GM19438 (cell line): ENCODE data around the gene LOXHD1.

Source experiments
- ATAC-seq: cut with Tn5 transposase; IDR thresholded peaks from one replicate; pipeline ENCODE4 v1.9.1; 2021; ENCODE audit warnings: low read depth; ENCODE audit not compliant: unreplicated experiment

The LOXHD1 gene

DNA sequence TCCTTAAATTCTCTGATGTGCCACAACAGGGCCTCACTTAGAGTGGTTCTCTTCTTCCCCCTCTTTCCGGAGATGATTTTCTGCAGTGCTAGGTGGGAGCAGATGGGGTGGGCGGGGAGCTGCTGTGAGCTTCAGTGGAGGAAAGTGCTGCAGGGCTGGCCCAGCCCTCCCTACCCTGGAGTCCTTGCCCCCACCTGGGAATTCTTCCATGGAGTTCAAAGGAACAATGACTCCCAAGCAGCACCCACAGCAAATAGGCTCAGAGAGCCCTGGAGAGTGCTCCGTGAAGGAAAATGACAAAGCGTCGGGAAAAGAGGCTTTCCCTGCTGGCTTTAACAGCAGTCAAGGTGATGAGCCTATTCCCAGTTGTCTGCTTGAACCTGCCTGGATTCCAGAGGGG is 28.8 kb downstream of the LOXHD1 start:
- ATAC-seq: no peak

DNA sequence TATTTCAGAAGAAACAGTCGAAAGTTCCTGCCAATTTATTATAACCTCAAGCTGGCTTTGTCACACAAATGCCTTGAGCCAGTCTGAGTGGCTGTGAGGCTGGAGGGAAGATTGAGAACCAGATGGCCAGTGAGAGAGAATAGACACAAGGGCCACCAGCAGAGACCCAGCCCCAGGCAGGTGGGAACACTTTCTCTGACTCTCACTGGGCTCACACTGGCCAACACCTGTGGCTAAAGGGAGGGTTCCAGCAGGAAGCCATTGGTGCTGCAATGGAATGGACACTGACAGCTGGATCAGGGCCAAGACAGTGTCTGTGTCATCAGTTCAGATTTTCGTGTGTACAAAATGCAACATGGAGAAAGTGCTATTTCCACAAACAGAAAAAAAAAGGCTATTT is 29.9 kb downstream of the LOXHD1 start:
- ATAC-seq: no peak

DNA sequence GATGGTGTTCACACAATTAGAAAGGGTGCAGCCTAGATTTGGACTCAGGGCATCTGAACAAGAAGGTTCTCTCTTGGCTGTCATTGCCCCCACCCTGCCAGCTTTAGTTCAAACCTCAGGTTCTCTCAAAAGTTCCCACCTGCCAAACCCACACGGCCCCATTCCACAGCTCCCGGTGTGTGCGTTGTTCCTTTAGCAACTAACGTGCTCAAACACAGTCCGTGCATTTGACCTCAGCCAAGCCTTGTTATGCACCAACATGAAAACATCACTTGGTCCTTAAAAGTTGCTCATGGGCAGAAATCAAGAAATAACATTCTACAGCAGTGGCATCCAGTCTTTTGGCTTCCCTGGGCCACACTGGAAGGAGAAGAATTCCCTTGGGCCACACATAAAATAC is 32.0 kb downstream of the LOXHD1 start:
- no peak for ATAC-seq

DNA sequence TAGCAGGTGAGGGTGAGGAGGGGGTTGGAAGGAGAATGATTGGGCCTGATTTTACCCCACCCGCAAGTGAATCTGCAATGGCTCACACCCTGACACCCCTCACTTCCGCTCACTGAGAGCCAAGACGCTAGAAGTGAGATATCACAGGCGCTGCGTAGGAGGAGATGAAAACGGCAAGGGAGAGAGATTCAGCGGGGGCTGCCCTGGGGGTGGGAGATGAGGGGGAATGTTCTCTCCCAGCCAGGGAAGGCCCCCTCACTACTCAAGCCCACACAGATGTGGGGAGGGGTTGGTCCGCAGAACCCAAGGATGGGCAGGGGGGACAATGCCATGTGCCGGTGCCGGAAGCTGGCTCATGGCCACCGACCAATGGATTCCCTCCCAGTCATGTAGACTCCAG is 32.9 kb downstream of the LOXHD1 start:
- no peak for ATAC-seq

DNA sequence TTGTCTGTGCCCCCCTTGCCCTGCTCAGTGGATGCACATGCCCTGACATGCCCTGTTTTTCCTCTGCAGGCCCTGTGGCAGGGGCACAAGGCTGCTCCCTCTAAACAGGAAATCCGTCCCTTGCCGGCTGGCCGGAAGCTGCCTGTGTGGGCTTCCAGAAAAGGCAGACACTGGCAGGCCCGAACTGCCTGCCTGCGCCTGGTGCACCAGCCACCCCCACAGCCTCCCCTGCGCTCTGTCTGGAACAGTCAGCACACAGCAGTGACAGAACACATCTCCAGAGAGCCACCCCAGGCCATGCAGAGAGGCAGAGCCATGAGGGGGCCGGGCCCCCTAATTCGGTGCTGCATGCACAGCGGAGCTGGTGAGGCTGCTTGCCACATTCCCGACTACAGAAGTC is 33.5 kb downstream of the LOXHD1 start:
- ATAC-seq: no peak

DNA sequence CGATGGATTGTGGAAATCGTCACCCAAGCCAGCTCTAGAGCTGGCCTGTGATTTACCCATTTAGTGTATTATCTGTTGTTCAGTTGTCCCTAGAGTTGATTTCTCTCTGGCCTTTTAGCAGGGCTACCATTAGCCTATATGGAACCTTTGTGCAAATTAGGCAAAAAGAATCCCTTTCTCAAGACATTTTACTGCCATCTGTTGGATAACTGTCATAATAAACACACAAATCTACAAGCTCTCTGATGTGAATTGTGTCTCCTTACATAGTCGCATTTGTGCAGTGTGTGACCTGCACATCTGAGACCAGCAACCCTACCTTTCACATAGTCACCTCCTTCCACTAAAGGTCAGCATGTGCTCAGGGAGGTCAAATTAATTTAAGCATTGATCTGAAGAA is 34.0 kb downstream of the LOXHD1 start:
- ATAC-seq: no peak

DNA sequence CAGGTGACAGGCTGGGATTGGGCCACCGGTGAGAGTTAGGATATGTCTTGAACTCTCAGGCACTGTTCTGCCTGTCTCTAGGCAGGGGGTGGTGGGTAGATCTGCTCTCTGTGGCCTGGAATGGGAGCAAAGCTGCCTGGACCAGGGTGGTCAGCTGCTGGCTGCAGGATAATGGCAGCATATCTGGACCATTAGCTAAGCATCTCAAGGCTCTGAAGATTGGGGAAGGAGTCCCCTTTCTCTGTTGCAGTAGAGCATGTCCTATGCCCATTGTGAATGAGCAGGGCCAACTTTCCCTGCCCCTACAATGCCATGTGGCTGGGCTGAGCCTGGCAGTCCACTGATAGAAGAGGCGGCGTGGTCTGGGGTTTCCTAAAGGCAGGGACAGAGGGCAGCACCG is 34.6 kb downstream of the LOXHD1 start:
- no peak for ATAC-seq

DNA sequence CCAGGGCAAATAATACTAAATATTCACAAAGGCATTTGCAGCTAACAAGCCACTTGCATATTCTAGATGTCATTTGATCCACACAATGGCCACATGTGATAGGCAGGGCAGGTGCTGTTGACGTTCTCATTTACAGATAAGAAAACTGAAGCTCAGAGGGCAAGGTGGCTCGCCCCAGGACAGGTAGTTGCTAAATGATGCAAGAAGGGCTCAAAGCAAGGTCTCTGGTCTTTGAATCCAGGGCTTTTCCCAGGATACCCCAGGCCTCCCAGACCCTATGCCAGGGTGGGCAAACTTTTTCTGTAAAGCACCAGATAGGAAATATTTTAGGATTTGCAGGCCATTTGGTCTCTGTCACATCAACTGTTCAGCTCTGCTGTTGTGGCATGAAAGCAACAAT is 35.1 kb downstream of the LOXHD1 start:
- ATAC-seq: no peak

DNA sequence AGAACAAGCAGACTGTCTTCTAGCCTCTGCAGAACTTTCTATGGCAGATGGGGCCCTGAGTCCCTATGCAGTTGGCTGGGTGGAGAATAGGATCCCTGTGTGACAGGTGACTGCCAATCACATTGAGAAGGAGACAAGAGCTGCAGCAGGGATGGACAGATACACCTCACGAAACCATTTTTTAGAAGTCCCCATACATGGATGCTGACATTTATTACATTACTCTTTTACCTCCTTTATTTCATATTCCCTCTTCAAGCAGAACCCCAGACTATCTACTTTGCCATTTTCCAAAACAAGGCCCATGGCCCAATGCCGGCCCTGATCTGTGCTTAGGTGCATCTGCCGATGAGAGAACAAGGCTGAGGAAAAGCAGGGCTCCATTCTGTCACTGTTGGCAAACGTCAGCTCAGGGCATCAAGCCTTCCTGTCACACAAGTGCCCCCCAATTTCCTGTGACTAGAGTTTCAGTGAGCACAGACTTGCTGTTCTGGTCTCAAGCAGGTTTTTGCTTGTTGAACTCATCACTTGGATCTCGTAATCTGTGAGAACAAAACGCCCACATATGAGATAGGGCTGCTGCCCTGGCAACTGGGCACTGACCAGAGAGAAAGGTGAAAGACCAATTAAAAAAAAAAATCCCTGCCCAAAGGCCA is 35.8 kb downstream of the LOXHD1 start:
- no peak for ATAC-seq

DNA sequence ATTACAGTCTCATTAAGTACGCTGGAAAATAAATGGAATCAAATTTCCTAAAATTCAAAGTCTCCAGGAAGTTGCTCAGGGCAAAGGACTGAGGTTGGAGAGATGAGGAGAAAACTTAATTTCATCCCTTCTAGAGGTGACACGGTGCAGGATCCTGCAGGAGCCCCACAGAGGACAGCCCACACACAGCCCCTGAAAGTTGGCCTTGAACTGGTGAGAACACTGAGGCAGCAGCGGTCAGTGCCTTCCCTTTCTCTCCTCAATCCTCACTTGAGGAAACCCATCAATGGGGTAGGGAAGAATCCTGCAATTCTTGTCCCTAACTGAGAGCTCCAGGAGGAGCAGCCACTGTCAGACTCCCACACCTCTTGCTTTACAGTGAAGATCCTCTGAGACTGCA is 37.5 kb downstream of the LOXHD1 start:
- no peak for ATAC-seq

DNA sequence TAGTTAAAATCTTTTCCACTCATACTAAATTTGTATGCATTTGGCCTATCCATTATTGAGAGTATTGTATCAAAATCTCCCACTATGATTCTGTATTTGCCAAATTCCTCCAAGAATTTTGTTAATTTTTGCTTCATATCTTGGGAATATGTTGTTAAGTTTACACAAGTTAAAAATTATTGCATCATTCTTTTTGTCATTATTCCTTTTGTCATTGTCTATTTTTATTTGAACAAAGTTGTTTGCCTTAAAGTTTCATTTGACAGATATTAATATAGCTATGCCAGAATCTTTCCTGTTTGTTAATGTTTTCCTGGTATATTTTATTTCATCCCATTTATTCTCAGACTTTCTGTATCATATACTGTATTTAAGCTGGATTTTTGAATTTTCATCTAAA is 41.3 kb downstream of the LOXHD1 start:
- no peak for ATAC-seq

DNA sequence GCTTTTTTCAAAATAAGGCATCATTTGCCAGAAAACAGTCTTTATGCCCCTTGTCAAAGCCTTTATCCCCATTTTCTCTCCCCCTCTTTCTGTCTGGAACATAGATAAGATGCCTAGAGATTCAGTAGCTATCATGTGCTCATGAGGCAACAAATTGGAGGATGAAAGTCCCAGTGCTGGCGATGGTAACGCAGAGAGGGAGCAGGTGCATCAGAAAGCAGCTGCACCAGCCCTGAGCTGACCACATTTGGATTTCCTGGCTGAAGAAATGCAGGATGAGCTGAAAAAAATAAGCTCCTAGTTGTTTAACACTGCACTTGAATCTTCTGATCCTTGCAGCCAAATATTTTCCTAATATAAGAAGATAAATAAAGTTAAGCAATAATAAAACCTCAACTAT is 48.0 kb downstream of the LOXHD1 start:
- no peak for ATAC-seq

DNA sequence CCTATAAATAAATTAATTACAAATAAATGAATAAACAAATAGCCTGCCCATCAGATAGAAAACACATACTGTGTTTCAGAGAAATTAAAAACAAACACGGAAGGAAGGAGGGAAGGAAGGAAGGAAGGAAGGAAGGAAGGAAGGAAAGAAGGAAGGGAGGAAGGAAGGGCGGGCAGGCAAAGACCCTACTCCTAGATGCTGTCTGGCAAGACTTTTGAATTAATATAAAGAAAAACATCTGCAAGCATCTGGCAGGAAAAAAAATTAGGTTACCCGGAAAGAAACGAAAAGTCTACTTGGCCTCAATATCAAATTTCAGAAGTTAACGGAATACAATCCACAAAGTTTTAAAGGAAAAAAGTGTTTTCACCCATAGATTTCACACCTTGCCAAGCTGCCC is 49.1 kb downstream of the LOXHD1 start:
- no peak for ATAC-seq

DNA sequence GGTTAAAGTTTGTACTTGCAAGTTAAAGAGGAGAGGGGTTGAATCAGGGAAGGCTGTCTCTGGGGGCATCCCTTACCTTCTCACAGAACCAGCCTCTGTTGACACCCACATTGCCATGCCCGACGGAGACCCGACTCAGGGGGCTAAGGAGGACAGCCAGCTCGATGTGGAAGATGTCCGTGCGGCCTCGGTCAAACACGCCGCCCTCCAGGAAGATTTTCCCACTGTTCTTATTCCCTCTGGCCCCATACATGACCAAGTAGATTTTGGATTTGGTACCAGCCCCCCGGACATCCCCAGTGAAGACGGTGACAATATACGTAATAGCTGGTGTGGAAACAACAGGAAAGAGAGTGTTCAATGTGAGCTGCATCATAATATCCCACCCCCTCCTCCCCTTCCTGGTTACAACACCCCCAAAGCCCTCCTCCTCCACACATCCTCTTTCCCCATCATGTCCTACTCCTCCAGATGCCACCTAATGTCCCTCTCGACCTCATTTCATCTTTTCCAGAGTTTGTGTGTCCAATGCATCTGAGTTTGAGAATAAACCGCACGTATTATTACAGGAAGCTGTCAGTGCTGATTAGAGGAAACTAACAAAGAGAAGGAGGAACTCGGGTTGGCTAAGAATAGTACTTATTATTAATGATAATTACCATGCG is 55.7 kb downstream of the LOXHD1 start:
- no peak for ATAC-seq

DNA sequence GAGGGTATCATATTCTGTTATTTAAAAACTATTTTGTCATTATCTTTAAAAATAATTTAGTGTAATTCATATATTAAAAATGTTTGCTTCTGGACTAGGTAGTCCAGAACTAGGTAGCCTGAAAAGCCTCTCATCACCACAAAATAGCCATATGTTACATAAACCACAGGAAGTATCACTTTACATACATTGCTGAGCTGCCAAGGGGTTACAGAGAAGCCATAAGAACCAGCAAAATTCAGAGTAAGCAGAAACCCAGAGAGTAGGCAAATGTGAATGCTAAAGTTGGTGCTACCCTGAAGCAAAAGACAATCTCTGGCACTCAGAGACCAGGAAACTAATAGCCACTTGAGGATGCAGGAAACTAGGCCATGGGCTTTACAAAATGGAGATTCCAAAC is 60.9 kb downstream of the LOXHD1 start:
- ATAC-seq: no peak

DNA sequence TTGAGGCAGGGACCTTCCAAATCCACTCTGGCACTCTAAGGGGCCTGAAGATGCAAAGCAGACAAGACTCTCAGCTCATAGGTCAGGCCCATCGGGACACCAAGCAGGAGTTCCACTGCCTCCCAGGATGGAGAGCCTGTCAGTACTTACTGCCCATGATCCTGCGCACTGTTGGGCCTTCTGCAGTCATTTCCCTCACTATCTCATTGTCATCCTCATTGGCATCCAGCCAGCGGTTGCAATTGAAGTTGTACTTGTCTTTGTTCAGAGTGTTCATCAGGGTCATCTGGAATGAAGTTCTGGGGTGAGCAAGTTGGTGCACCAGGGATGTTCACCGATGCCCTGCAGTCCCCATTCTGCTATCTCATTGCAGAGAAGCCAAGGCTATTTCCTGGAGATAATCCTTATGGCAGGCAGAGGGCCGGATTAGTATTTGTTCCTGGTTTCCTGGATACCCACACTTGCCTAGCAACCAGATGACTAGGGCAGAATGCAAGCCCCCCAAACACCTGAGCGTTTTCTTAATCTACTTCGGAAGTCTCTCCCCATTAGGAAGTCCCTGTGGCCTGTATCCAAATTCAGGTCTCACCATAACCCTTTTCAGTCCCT is 65.1 kb downstream of the LOXHD1 start:
- no peak for ATAC-seq

DNA sequence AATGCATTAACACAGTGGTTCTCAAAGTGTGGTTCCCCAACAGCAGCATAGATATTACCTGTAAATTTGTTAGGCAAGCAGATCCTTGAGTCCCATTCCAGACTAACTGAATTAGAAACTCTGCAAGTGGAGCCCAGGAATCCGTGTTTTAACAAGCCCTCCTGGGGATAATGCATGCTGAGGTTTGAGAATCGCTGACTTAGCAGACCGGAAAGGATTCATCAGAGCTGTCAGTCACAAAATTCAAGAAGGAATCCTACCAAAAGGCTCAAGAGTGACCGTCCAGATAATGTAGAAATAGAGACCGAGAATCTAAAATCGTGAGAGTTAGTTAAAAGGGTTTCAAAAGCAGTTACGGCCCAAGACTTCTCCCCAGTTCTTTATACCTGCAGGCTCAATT is 66.9 kb downstream of the LOXHD1 start:
- ATAC-seq: no peak

DNA sequence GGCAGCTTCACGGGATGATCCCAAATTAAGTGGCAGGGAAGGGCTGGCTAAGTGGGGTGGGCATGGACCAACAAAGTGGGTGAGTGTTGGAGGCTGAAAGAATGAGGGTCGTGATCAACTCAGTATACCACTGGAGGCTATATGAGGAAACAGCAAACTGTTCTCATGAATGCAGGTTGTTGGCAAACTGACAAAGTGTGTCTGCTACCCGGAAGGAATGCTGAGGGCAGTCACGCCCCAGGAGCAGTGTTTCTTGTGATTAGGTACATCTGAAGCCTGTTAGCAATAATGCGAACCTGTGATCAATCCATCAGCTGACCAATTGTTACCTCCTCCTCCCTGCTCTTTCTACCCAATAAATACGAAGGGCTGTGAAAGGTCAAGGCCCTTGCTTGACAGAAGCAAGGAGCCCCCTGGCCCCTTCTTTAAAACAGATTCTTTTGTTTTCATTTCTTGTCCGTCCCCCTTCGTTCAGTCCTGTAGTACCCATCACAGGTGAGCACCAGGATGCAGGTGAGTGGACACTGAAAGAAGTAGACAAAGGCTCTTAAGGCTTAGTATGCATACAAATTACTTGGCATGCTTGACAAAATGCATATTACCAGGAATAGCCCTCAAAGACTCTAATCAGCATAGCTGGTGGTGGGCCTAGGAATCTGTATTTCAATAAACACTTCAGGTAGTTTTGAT is 67.9 kb downstream of the LOXHD1 start:
- ATAC-seq: no peak

DNA sequence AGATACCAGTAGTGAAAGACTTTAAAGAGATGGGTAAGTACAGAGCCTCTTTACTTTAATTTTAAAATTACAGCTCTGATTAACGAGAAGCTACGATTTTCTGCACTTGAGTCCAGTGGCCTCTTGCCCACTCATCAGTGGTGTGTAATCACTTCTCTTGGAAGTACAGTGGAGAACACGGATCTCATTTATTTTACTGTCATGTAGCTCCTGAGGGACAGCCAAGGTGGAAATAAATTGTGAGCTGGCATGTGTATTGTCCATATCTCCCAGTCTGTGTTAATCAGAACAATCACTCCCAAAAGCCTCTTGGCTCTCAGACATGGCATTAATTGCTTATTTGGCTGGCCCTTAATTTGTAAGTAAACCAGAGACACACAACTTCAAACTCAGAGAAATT is 69.4 kb downstream of the LOXHD1 start:
- ATAC-seq: no peak

DNA sequence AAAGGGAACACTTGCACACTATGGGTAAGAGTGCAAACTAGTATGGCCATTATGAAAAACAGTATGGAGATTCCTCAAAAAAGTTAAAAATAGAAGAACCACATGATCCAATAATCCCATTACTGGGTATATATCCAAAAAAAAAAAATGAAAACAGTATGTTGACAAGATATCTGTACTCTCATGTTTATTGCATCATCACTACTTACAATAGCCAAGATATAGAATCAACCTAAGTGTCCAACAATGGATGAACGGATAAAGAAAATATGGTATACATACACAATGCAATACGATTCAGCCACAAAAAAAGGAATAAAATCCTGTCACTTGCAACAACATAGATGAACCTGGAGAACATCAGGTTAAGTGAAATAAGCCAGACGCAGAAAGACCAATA is 73.3 kb downstream of the LOXHD1 start:
- no peak for ATAC-seq

DNA sequence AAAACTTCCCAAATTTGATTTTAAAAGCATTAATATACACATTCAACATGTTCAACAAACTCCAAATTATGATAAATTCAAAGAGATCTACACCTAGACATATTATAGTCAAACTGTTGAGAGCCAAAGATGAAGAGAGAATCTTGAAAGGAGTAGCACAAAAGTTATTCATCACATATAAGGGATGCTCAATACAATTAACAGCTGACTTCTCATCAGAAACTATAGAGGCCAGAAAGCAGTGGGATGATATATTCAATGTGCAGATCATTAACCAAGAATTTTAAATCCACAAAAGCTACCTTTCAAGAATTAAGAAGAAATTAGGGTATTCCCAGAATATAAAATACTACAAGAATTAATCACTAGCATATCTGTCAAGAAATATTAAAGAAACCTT is 75.4 kb downstream of the LOXHD1 start:
- no peak for ATAC-seq

DNA sequence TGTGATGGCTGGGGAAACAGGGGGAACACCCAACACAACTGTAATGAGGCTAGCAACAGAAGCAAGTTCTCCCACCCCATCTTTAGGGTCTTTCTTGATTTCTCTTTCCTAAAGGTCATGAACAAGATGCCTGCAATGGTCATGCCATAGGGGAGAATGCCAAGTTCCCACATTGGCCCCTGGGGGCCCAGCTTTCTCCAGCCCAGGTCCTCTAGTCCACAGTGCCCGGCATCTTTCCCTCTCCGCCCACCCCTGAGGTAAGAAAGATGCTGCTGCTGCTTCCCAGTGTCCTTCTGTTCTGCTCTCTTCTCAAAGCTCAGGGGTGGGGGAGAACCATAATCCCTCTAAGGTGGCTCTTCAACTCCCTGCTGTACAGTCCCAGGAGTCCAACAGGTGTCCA is 78.0 kb downstream of the LOXHD1 start:
- ATAC-seq: no peak
